HG03469 (cell line): ENCODE measurements around the gene GCNA.

Experiments used
- ATAC-seq: cut with Tn5 transposase; IDR thresholded peaks from one replicate; pipeline ENCODE4 v1.9.1; 2021; ENCODE audit warnings: mild to moderate bottlenecking, moderate library complexity, moderate number of reproducible peaks; ENCODE audit not compliant: unreplicated experiment

GCNA gene

DNA sequence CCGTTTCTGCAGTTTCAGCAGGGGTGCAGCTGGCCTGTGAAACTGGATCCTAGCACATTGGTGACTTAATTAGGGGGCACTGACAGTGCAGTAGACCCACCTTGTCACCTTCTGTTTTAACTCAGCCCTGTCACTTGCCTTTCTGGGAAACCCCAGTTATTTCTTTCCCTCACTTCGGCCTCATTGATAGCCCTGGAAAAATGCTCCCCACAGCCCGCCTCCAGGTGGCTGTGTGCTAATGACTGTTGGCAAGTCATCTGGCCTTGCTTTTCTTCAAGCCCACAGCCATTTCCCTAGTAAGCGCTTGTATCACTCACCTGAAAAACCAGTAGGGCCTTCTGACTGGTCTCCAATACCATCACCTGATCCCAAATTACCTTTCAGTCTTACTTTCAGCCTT lies 36.8 kb downstream of the GCNA start:
- no peak for ATAC-seq

DNA sequence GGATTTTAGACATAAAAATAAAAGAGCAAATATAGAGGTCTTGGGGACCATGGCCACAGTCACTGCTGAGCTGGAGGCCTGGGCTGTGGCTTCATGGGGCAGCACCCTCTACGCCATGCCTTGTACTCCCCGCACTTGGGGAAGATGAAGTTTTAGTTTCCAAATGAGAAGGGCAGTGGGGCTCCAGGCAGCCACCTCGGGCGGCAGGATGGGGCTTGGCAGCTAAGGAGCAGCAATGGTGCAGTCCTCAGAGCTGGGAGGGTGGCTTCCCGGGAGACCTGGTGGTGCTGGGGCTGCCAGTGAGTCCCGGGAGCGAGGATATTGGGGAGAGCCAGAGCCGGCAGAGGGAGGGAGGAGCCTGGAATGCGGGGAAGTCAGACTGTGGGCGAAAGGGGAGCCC lies 37.7 kb downstream of the GCNA start:
- ATAC-seq: no peak

DNA sequence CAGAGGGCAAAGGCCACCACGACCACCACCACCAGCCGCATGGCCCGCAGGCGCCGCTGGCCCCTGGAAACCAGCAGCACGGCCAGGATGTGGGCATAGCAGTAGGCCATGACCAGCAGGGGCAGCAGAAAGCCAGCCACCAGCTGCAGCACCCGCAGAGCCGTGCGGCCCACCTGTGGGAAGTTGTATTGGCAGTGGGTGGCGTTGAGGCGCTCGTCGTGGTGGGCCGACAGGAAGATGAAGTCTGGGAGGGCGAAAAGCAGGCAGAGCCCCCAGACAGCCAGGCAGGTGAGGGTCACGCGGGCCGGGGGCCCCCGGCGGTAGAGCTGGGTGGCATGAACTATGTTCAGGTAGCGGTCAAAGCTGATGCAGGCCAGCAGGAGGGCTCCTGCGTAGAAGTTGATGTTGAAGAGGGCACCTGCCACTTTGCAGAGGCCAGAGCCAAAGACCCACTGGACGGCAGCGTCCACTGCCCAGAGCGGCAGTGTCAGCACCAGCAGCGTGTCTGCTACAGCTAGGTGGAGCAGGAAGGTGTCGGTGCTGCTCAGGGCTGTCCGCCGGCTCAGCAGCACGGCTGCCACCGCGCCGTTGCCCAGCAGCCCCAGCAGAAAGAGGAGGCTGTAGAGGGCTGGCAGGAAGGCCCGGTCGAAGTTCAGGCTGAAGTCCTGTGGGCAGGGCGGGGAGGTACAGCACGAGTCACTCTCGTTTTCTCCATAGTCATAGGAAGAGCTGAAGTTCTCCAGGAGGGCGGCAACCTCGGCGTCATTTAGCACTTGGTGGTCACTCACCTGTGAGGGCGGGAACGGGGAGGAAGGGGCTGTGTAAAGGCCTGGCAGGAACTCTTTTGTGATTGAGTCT lies 38.7 kb downstream of the GCNA start:
- ATAC-seq: no peak

DNA sequence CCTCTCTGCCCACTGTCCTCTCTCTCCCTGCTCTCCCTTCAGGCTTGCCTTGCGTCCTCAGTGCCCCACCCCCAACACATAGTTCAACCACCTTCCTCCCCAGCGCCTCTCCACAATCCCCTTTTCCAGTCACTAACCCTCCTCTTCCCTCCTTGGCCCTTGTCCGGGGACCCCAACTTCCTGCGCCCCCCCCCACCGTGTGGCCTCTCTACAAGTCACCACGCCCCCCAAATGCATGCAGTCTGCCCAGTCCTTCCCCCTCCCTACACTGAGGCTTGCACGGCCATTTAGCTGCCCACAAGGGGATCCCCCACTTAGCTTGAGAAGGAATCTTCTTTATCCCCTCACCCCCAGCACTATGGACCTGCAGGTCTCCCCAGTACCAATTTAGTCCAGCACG lies 39.5 kb downstream of the GCNA start:
- ATAC-seq: no peak

DNA sequence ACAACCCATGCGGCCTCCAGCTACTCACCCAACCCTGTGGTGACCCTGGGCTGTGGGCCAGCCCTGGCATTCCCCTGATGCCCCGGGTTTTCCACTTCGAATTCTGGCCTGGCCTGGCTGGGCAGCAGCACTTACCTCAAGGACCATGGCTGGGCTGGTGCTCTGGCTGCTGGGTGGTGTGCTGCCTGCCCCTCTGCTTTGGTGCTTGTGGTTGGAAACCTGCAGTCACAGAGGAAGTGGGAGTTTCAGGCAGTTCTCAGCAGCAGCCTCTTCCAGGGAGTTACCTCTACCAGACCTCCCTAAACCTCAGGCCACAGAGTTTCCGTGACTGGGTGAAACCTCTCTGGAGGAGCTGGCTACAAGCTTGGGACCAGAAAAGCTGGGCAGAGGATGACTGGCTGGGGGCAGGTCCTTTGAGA lies 40.1 kb downstream of the GCNA start, which contains the start of gene CXCR3:
CXCR3 (minus strand) TSS at position 209 of the 419 bp plus-strand sequence; CDS start at position 147, 62 bp downstream.
- ATAC-seq: peak; percentile 45

DNA sequence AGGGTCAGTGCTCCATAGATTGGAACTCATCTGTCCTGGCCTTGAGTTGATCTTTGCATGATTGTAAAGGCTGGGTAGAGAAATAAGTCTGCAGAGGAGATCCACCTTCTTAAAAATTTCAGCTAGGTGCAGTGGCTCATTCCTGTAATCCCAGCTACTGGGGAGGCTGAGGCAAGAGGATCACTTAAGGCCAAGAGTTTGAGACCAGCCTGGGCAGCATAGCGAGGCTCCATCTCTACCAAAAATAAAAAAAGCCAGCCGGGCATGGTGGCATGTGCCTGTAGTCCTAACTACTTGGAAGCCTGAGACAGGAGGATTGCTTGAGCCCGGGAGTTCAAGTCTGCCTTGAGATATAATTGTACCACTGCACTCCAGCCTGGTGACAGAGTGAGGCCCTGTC lies 40.5 kb downstream of the GCNA start:
- no peak for ATAC-seq

DNA sequence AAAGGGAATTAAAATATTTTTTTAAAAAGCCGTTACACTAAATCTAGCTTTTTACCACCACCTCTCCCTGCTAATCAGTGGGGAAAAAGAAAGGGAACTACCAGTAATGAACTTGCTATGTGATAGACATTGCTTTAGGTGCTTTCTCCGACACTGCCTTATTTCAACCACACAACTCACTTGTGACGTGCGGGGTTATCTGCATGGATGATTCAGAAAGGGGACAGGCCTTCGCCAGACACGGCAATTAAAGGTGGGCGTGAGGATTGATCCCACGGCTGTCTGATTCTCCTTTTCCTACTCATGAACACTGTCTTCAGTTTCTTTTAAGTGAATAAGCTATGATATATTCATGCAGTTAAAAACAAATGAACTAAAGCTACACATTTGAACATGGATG lies 41.0 kb downstream of the GCNA start:
- no peak for ATAC-seq

DNA sequence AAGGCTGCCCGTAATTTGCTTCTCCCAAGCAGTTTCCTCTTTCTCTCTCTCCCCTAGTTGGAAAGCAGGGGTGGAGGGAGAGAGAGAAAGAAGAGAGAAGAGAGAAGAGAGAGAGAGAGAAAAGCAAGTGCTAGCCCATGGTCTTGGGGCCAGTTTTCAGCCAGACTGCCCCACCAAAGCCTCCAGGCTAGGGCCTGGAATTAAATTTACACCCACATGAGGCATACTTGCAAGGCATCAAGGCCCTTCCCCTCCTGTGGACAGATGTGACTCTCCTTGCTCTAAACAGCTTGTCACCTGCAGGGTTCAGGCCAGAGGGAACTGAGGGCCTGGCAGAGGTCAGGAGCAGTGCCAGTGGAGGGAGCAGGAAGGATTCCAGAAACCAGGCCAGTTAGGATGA lies 41.7 kb downstream of the GCNA start:
- no peak for ATAC-seq

DNA sequence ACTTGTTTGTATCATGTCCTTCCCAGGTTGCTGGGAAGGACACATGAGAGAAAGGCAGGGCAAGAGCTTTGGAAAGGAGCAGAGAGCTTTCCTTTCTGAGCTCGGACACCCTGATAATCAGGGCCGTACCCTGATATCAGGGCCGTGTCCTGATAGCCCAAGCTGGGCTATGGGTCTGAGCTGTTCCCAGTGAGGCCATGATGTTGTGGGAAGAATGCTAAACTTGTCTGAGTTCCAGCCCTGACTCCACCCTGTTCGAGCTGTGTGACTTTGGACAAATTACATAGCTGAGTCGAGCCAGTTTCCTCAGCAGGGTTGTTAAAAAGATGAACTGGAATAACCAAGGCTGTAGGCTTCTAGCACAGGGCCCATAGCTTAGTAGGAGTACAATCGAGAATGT lies 43.4 kb downstream of the GCNA start:
- ATAC-seq: no peak

DNA sequence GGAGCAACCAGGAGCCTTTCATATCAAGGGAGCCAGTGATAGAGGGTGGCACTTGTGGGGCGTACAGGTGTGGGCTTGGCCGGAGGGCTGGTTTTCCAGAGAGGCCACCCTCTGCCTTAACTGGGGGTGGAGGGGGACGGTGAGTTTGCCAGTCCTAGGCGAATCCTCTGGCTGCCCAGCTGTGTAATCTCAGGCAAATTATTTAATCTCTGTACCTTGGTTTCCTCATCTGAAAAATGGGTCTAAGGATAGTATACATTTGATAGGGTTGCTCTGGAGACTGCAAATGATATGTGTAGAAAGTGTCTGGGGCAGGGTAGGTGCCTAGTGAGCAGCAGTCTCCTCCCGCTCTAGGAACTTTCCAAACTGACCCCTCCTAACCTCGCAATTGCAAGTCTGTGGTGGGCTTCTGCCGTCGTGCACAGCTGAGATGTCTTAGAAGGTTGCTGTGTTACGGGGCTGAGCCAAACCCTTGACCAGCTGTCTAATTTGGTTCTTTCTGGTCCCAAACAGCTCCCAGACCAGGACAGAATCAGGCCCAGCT lies 43.9 kb downstream of the GCNA start:
- no peak for ATAC-seq

DNA sequence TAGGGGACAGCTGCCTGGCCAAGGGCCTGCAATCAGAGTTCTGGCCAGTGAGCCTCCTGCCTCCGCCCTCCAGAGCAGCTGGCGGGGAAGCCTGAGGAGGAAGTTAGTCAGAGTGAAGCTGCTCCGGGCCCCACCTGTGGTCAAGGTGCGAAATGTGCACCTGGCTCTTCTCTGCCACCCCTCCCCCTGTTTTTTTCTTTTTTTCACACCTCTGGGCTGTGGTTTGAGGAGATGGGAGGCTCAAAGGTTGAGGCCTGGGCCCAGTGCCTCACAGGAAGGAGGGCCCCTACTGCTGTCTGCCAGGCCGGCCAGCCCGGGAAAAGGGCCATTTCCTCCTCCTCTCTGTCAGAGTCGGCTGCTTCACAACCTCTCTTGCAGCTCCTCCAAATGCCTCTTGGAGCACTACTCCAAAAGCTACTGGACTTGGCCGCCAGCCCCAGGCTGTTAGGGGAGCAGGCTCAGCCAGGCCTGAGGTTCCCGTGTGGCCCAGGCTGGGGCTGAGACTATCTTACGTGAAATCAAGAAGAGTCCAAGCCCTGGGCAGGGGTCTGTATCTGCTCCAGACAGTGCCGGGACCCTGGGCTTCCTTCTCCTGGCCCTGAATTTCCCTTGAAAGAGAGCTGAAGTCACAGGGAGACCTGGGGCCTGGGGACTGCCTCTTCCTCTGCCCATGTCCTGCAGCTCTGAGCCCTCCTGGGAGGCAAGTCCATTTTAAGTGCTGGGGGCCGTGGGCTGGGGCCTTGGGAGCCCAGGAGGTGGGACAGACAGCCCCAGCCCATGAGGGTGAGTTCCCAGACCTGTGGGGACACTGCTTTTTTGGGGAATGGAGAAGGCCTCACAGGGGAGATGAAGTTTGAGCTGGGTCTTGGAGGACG lies 44.6 kb downstream of the GCNA start:
- peak; percentile 30 for ATAC-seq

DNA sequence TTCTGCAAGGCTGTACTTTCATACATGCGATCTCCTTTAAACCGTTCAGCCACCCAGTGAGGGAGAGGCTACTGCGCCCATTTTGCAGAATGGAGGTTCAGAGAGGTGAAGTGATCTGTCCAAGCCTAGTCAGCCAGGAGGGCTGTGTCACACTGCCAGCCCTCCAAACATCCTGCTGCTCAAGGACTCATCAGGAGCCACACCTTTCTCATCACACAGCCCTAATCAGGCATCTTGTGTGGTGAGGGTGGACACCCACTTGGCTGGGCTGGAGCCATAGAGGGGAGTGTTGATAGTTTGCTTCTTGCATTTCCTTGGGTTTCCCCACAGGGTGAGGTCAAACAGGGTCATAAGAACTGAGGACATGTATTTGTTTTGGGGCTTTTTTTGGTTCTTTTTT lies 45.5 kb downstream of the GCNA start:
- no peak for ATAC-seq

DNA sequence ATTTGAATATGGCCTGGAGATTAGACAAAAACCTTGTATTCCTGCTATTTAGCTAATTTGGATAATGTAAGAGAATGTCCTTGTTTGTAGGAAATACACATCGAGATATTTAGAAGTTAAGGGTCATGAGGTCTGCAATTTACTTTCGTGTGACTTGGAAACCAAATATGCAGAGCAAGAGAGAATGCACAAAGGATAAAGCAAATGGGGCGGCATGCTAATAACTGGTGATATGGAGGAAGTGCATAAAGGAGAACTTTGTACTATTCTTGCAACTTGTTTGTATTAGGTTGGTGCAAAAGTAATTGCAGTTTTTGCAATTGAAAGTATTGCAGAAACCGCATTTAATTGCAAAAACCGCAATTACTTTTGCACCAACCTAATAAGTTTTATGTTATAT lies 47.2 kb downstream of the GCNA start:
- ATAC-seq: no peak

DNA sequence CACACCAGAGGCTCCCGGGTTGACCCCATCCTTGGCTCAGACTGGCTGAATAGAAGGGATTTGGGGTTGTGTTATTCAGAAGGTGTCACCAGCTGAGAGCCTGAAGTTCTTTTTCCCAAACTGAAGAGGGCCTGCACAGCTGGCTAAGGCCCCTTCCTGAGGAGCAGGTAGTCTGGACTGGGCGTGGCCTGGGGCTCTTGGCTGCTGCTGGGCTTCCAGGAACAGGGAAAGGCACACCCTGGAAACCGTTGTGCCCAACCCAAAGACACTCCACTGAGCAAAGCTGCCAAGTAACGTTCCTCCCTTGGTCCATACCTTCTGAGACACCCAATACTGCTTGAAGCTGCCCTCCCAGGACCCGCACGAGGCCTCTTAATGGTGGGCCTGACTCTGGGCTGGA lies 48.3 kb downstream of the GCNA start:
- no peak for ATAC-seq

DNA sequence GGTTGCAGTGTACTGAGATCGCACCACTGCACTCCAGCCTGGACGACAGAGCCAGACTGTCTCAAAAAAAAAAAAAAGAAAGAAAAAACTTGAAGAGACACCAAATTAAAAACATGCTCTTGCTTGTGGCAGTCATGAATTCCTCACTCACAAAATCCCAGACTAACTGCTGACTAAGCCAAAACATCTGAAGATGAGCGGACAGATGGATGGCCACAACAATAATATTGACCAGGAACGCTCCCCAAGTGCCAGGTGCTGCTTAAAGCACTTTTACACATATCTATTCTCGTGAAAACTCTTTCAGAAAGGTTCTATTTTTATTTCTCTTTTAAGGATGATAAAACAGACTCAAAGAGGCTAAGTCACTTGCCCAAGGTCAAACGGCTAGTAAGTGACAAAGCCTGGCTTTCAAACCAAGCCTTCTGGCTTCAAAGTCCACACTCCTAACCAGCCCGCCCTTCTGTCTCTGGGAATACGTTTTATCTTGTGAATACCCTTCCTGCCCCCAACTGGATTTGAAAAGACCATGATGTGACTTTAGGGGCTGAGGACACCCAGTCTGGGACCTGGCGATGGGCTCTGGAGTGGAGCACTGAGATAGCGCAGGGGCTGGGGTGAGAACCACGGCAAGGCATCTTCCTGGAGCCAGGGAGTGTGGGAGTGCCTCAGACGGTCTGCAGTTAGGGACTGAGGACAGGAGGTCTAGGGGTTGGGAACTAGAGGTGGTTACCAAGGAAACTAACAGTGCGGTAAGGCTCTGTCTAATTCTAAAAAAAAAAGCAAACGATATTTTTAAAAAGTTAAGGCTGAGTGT lies 49.6 kb downstream of the GCNA start:
- no peak for ATAC-seq

DNA sequence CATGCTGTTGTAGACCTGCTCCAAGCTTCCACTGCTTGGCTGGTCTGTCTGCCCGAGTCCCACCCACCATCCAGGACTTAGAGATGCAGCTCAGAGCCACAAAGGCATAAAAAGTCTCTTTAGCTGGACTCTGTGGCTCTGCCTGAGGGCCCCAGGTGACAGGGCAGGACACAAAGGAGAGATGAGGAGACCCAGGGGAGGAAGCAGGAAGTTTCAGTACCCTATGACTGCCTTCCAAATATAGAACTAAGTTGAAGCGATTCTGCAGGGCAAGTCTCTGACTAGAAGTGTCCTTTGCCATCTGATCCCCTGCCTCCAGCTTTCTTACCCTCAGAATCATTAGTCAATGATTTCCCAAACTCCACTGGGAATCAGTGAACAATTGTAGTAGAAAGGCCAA lies 51.2 kb downstream of the GCNA start:
- no peak for ATAC-seq

DNA sequence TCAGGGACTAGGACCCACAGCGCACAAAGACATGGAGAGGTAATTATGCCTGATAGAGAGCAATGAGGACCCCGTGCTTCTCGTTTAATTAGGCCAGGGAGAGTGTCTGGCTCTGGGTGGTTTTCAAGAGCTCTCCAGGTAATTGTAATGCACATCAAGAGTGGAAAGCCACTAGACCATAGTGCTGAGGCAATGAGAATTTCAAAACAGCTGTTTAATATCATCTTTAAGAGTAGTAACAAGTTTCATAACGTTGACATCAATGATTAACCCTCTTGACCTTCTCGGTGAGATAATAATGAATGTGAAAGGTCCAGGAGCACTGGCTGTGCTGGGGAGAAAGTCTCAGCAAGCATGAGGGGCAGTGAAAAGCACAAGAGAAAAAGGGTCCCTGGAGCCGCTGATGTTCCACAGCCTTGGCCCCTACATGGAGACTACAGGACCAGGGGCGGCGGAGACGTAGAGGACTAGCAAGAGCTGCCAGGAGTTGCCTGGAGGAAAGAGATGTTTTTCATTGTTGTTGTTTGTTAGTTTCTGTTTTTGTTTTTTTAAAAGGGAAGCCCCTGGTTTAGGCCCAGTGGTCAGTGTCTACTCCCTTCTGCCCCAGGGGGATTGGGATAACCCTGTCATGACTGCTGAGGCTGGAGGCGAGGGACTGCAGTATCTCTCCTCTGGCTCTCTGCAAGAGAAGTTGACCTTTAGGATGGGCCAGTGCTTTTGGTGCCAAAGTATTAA lies 54.9 kb downstream of the GCNA start:
- ATAC-seq: no peak

DNA sequence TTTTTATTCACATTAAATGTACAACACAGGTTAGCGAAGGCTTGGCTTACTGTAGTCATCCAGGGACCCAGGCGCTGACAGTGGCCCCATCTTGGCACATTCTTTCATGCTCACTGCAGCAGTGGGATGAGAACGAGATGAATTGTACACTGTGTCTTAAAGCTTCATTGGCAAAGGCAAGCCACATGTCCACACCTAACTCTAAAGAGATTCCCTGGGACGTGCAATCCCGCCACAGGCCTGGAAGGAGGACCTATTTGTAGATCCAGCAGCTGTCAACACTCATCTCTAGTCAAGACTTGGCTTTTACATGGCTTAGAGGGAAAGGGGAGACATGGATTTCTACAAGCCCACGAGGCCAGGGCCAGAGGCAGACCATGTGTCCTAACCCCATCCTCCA lies 56.1 kb downstream of the GCNA start:
- ATAC-seq: no peak

DNA sequence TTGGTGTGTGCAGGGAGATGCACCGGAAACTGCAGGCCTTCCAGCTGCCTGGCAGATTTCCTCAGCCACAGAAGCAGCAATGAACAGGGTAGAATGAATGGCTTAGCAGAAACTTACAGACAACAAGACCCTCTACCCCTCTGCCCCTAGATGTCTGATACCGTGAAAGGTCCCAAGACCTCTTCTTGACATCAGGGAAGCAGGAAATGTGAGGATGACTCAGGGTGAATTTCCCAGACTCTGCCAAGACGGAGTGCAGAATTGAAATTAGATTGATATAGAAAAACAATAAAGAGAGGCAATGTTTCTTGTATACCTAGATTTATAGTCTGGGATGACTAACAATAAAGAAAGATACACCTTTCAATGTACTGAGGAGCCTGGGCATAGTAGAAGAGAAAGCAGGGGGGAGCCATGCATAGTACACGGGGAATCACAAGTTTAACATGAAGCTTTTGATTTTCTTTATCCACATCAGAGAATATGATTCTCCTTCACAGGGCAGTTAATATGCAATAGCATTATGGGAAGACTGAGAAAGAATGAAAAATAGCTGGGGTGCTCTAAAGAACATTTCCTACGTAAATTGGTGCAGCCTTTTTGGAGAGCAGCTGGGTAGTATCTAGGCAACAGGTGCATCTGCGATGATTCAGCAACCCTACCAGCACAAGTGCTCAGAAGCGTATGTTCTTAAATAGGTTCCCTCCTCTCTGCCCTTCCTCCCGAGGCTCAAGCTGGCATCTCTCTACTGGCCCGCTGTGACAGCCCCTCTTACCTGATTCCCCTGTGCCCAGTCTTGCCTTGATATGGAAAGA lies 58.4 kb downstream of the GCNA start:
- no peak for ATAC-seq
